Loucy (cell line): ENCODE measurements around the gene PGM2.
A peak's percentile ranks its signal among the peaks of the same experiment; 100 is the strongest.

Source experiments
- H2AFZ ChIP-seq: fragments of 200-600 bp; sonication (generic); 2 replicates; pipeline ENCODE4 v1.6.0; 2016; ENCODE audit warnings: antibody characterized with exemption, mild to moderate bottlenecking, low read length, moderate library complexity
- H3F3A ChIP-seq: fragments of 200-600 bp; 2 replicates; pipeline ENCODE4 v1.6.0; 2016; ENCODE audit warnings: antibody characterized with exemption, low read depth, mild to moderate bottlenecking
- H3K27me3 ChIP-seq: fragments of 200-600 bp; sonication (generic); 2 replicates; pipeline ENCODE4 v1.6.1; 2014; ENCODE audit warnings: low read length, mild to moderate bottlenecking; ENCODE audit not compliant: insufficient read depth, poor library complexity, severe bottlenecking
- H3K36me3 ChIP-seq: fragments of 200-600 bp; sonication (generic); 2 replicates; pipeline ENCODE4 v1.6.1; 2016; ENCODE audit warnings: low read length; ENCODE audit not compliant: insufficient read depth
- H3K4me1 ChIP-seq: fragments of 200-600 bp; sonication (generic); 2 replicates; pipeline ENCODE4 v1.5.1; 2014; ENCODE audit warnings: low read length, mild to moderate bottlenecking; ENCODE audit not compliant: insufficient read depth, poor library complexity, severe bottlenecking
- H3K4me2 ChIP-seq: fragments of 200-600 bp; sonication (generic); 2 replicates; pipeline ENCODE4 v1.6.0; 2014; ENCODE audit warnings: antibody characterized with exemption, low read length, low read depth, mild to moderate bottlenecking; ENCODE audit not compliant: poor library complexity, severe bottlenecking
- H3K4me3 ChIP-seq: fragments of 200-600 bp; sonication (generic); 2 replicates; pipeline ENCODE4 v1.5.1; 2014; ENCODE audit warnings: low read length, mild to moderate bottlenecking, mixed read lengths; ENCODE audit not compliant: poor library complexity, severe bottlenecking
- H3K79me2 ChIP-seq: fragments of 200-600 bp; sonication (generic); 2 replicates; pipeline ENCODE4 v1.6.1; 2014; ENCODE audit warnings: low read length; ENCODE audit not compliant: insufficient read depth
- H3K9ac ChIP-seq: fragments of 200-600 bp; sonication (generic); 2 replicates; pipeline ENCODE4 v1.6.0; 2014; ENCODE audit warnings: mild to moderate bottlenecking, low read depth, low read length, moderate library complexity; ENCODE audit not compliant: poor library complexity, severe bottlenecking
- H3K9me2 ChIP-seq: fragments of 200-600 bp; sonication (generic); replicated peaks from 2 replicates; pipeline ENCODE4 v1.6.1; 2016; ENCODE audit warnings: low read depth, low read length, mixed read lengths
- H3K9me3 ChIP-seq: fragments of 200-600 bp; sonication (generic); 2 replicates; pipeline ENCODE4 v1.6.1; 2014; ENCODE audit warnings: mild to moderate bottlenecking, antibody characterized with exemption, low read length, low read depth; ENCODE audit not compliant: insufficient read depth
- H4K20me1 ChIP-seq: fragments of 200-600 bp; sonication (generic); 2 replicates; pipeline ENCODE4 v1.6.0; 2014; ENCODE audit warnings: antibody characterized with exemption, low read length, mild to moderate bottlenecking; ENCODE audit not compliant: insufficient read depth, poor library complexity, severe bottlenecking
- CTCF ChIP-seq: fragments of 200-600 bp; sonication (generic); conservative IDR thresholded peaks from 2 replicates; pipeline ENCODE4 v1.5.1; 2014; ENCODE audit warnings: mild to moderate bottlenecking, antibody characterized with exemption, low read length
- EZH2phosphoT487 ChIP-seq: fragments of 200-600 bp; IDR thresholded peaks from 2 replicates; pipeline ENCODE4 v1.6.1; 2018; ENCODE audit warnings: antibody characterized with exemption, mild to moderate bottlenecking, moderate library complexity, borderline replicate concordance

PGM2 gene

GRCh38 chr4:37828843-37829242, 2.4 kb downstream of the PGM2 start:
- no peaks in the 10 kb centered on the region for H3K9me2 ChIP-seq
- no peak for TF ChIP-seq CTCF
- no peak for TF ChIP-seq EZH2phosphoT487
- H4K20me1 ChIP-seq = peaks cover 7% of the 10 kb centered on the region
- H2AFZ ChIP-seq = no peak overlapping the region
- peaks cover 50% of the 10 kb centered on the region for H3K4me1 ChIP-seq
- H3F3A ChIP-seq = no peaks in the 10 kb centered on the region
- peaks cover 9% of the 10 kb centered on the region; the same call in 1 of the 2 replicates for H3K36me3 ChIP-seq
- peak overlapping the region; percentile 86 for H3K4me2 ChIP-seq
- H3K9me3 ChIP-seq = no peaks in the 10 kb centered on the region
- peak overlapping the region; percentile 96 for H3K4me3 ChIP-seq
- peaks cover 69% of the 10 kb centered on the region for H3K79me2 ChIP-seq
- H3K9ac ChIP-seq = peak overlapping the region; percentile 93
- no peaks in the 10 kb centered on the region for H3K27me3 ChIP-seq

GRCh38 chr4:37830640-37831039, 4.2 kb downstream of the PGM2 start:
- H3K36me3 ChIP-seq = peaks cover 20% of the 10 kb centered on the region; the same call in 1 of the 2 replicates
- H2AFZ ChIP-seq = no peak overlapping the region
- peak overlapping the region; percentile 46 for H3K4me2 ChIP-seq
- H4K20me1 ChIP-seq = peaks cover 7% of the 10 kb centered on the region
- H3K9ac ChIP-seq = peak overlapping the region; percentile 0
- no peaks in the 10 kb centered on the region for H3K9me2 ChIP-seq
- H3K4me3 ChIP-seq = peak overlapping the region; percentile 23
- peaks cover 64% of the 10 kb centered on the region for H3K4me1 ChIP-seq
- H3K79me2 ChIP-seq = peaks cover 84% of the 10 kb centered on the region
- no peaks in the 10 kb centered on the region for H3K27me3 ChIP-seq
- no peak for TF ChIP-seq EZH2phosphoT487
- no peak for TF ChIP-seq CTCF
- no peaks in the 10 kb centered on the region for H3F3A ChIP-seq
- no peaks in the 10 kb centered on the region for H3K9me3 ChIP-seq

GRCh38 chr4:37835031-37835430, 8.5 kb downstream of the PGM2 start:
- Histone ChIP-seq H2AFZ (no peak overlapping the region), H3K9me3 (no peaks in the 10 kb centered on the region), H3K4me1 (peaks cover 71% of the 10 kb centered on the region), H3K27me3 (no peaks in the 10 kb centered on the region), H3K4me2 (peak overlapping the region; percentile 88), H3K9ac (peak overlapping the region; percentile 74), H3K79me2 (peaks cover 75% of the 10 kb centered on the region), H3K9me2 (no peaks in the 10 kb centered on the region), H3K36me3 (peaks cover 32% of the 10 kb centered on the region; the same call in 1 of the 2 replicates), H3F3A (no peaks in the 10 kb centered on the region), H3K4me3 (no peak overlapping the region), H4K20me1 (peaks cover 1% of the 10 kb centered on the region)
- no peak for TF ChIP-seq EZH2phosphoT487
- TF ChIP-seq CTCF = no peak
